ENCODE results near the gene IGFBP7.
A peak's percentile ranks its signal among the peaks of the same experiment; 100 is the strongest.

The IGFBP7 gene

GRCh38 chr4:57044279-57044678 is 65.9 kb downstream of the IGFBP7 start:
- DNase-seq = no peak

DNA sequence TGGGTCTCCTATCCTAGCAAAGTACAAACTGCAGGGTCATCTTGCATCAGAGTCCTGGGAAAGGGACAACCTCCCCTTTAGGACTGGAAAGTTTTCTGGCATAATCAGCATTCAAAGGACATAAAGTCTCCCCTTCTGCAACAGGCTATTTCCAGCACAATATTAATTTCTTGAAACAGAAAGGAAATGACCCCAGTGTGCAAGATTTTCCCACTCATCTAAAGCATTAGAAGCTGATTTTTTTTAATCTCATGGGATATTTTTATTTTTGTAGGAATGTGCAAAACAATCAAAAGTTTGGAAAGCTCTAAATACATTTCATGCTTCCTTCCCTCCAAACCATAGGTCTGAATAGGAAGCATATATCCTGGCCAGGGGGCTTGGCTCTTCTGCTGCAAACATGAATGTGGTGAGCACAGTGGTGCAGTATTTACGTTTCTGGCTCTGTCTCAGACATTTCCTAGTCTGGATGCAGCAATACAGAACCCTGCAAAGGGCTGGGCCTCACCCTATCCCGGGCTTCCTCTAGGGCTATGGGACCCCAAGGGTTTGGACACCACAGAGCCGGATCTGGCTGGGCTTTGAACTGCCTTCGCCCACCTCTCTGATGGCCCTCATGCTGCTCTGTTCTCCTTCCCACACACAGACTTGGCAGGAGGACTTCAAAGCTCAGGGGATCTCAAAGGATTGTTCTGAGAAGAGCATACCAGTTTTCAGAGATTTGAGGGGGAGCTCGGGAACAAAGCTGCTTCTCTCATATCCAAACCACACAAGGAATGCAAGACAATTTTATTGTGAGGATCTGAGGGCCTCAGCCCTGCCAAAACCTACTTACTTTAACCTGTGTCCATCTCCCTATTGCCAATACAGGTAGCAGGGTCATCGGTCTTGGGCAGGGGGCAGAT is 66.6 kb downstream of the IGFBP7 start:
- DNase-seq = no peak

- peak in 1 of 58 donors; percentile 5 for DNase-seq
These were observed 67.4 kb downstream of the IGFBP7 start for GRCh38 chr4:57042711-57043169.

DNA sequence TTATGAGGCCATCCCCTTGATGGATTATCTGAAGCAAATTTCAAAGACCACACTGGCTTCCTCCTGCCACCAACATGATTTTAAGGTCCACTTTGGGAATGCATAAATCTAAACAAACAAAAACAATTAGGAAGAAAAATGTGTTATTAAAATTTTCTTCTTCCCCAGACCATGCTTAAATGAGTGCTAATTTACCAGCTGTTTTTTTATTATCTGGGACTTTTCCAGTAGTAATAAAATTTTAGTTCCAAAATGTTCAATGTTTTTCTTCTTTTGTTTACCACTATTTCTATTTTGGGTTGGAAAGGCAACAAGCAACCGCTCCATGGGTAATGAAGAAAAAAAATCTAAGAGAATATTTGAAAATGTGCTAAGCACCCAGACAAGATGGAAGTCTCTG is 69.2 kb downstream of the IGFBP7 start:
- no peak for DNase-seq

DNA sequence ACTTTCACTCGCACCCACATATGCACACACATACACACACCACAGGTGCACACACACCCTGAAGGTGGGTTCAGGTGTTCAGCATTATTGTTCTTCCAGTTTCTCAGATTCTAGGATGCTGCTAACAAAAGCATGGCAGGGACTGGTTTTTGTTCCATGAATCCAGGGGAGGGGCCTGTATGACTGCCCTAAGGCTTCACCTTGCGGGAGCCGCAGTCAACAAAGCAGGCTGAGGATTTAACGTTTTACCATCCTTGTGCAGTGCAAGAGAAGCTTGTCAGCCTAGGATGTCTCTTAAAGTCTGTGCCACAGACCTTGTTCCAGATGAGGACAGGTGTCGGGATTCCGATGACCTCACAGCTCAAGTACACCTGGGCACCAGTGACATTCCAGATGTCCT is 69.7 kb downstream of the IGFBP7 start:
- DNase-seq = no peak

GRCh38 chr4:57039345-57039744 is 70.8 kb downstream of the IGFBP7 start:
- DNase-seq = no peak

GRCh38 chr4:57037982-57038604 is 72.1 kb downstream of the IGFBP7 start:
- peak in 51 of 58 donors; percentile 4 to 77 (median 27) for DNase-seq

DNA sequence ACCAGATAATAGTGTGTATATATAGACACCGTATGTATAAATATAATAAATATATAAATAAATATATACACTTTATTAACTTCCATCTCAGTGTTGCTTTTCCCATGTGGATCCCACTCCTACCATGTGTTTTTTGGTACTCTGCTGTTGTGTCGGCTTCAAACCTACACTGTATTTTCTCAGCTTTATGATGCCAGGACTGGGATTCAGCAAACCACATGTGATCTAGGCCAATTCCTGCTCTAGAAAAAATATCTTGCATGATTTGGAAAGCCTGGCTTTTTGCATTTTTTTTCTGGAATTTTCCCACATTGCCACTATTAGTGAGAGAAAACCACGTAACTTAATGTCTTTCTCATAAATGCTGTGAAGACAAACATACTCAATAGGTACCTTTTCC is 75.7 kb downstream of the IGFBP7 start:
- DNase-seq = no peak

- no peak for DNase-seq
These were observed 87.1 kb downstream of the IGFBP7 start for GRCh38 chr4:57023104-57023503.

- DNase-seq = no peak
These were observed 89.6 kb downstream of the IGFBP7 start for GRCh38 chr4:57020467-57021101.

DNA sequence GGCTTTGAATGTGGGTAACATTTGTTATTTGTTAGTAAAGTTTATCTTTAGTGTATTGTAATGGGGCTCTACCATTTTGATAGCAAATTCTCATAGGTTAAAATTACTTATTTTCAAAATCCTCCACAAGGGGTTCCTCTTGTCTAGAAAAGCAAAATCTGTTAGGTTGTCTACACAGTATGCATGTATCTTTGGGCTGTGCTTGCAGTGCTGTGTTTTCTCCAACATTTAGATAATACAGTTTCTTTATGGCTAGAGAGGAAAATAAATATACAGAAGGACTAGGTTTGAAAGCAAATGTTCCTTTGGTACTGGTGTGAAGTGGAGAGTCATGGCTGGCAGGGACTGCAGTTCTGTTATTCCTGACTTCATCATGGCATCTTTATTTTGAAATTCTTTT is 91.2 kb downstream of the IGFBP7 start:
- DNase-seq = no peak

DNA sequence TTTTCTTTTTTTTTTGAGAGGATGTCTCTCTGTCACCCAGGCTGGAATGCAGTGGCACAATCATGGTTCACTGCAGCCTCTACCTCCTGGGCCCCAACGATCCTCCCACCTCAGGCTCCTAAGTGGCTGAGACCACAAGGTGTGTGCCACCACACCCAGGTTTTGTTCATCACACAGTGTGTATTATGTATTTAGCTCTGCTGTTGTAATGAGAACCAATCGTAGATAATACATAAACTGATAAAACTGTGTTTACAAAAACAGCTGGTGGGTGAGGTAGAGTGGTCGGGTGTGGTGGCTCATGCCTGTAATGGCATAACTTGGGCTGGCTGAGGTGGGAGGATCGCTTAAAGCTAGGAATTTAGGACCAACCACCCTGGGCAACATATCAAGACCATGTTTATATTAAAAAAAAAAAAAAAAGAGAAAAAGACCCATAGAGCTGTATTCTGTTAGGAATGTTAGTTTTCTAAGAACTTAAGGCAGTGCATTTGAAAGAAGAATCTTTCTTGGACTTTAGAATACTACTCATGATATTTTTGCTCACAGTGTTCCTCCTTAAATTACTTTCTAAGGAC is 96.6 kb downstream of the IGFBP7 start:
- no peak for DNase-seq

- DNase-seq = no peak
These were observed 110.4 kb downstream of the IGFBP7 start for GRCh38 chr4:56999751-57000150.

- peak; percentile 3 to 89 (median 64) for DNase-seq
These were observed 114.7 kb downstream of the IGFBP7 start for GRCh38 chr4:56995525-56995924.

DNA sequence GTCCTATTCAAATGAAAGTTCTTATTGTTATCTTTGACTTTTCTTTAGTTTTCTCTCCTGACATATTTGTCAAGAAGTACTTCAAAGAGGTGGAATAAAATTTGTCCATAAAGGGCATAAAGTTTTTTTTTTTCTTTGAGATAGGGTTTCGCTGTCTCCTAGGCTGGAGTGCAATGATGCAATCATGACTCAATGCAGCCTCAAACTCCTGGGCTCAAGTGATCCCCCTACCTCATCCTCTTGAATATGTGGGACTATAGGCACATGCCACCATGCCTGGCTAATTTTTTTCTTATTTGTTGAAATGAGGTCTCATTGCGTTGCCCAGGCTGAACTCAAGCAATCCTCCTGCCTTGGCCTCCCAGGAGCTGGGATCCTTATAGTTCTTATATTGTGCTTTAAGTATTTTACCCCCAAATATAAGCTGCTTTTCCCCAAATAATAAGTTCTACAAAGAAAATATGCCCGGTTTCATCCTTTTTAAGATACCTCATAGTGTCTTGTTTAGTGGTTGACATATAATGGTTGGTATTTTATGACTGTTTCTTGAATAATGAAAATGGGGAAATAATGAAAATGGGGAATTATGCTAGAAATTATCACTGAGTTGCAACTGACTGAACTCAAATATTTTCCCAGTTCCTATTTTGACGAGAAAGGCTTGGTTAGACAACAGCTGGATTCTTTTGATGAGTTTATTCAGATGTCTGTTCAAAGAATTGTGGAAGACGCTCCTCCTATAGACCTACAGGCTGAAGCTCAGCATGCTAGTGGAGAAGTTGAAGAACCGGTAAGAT is 119.9 kb downstream of the IGFBP7 start:
- no peak for DNase-seq

- no peak for DNase-seq
These were observed 123.2 kb downstream of the IGFBP7 start for GRCh38 chr4:56986952-56987351.

GRCh38 chr4:56986192-56986591 is 124.0 kb downstream of the IGFBP7 start:
- DNase-seq = no peak

GRCh38 chr4:56981795-56982201 is 128.4 kb downstream of the IGFBP7 start:
- DNase-seq = no peak

Data from anterior cingulate cortex (tissue), 58 donors.